Fibroblast of villous mesenchyme (primary cell): ENCODE results near the gene FGF12. TPM values are rescaled to one million over a fixed set of nuclear protein-coding genes. Genes with fewer than 3 reads are reported as not detected.

Experiments used
- DNase-seq: peaks from one replicate; pipeline ENCODE4 v3.0.0-alpha.2; 2010; ENCODE audit warnings: low read depth
- H3K4me3 ChIP-seq: 2 replicates; pipeline ENCODE4 v1.5.1; 2011; ENCODE audit warnings: low read depth, mild to moderate bottlenecking, low read length
- CTCF ChIP-seq: IDR thresholded peaks from 2 replicates; pipeline ENCODE4 v1.5.1; 2012; ENCODE audit warnings: low read depth, mild to moderate bottlenecking, low read length; ENCODE audit not compliant: insufficient read depth
- total RNA-seq: library from RNA; depleted of rRNA; stranded (reverse); fragments of >200 nt; gene quantifications from 2 replicates; pipeline ENCODE4 v1.2.3, GENCODE V29; 2012

FGF12 gene
- total RNA-seq, 1 donor, result under 0.01 TPM

DNA sequence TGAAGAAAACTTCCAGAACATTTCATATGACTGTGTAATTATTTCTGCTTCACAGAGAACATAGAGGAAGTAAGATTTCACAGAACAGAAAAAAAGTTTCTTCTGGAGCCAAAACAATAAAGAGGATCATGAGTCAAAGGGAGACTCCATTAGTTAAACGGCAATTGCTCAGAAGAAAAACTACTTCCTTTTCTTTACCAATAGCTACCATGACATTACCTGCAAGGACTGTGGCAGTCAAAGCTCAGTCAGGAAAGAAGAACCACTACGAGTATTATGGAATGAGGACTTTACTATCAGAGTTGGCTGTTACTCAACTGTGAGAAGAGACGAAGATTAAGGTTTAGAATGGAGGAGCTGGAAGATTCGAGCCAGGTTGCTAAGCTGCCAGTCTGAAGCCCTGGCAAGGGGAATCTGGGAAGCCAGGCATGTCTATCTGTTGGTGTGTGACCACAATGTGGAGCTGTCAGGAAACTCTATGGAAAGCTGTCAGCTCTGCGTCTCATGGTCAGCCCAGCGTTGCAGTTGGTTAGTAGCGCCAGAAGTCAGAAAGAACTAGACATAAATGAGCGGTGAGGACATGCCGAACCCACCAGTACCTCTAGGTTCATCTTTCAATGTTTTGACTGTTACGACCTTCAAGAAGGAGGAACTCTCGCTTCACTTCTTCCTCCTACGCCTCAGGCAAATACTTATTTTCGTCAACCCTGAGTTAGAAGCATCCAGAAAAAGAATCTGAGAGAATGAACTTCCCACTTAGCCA, 604.3 kb downstream of the FGF12 start:
- DNase-seq, result no peak
- no peak for TF ChIP-seq CTCF
- H3K4me3 ChIP-seq, result no peak overlapping the region

DNA sequence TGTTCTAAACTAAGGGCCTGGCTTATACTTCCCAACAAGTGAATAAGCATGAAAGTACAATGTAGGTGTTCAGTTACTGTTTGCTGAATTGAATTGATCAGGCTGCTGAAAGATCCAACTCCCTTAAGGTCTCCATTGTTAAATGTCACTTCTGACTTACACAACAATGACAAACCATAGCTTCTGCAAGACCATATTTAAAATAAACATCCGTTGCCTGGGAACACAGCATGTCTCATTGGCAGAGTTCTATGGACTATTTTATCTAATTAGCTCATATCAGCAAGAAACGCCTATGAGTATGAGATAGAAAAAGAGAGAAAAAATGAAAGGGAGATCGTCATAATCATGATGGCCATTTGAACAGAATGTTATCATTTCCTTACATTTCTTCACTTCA, 605.4 kb downstream of the FGF12 start:
- TF ChIP-seq CTCF, result no peak
- DNase-seq, result no peak
- H3K4me3 ChIP-seq, result no peak overlapping the region

GRCh38 chr3:192108820-192109219, 618.5 kb downstream of the FGF12 start:
- DNase-seq, result no peak
- no peak for TF ChIP-seq CTCF
- H3K4me3 ChIP-seq, result no peak overlapping the region

GRCh38 chr3:192106543-192106942, 620.8 kb downstream of the FGF12 start:
- TF ChIP-seq CTCF, result no peak
- no peak for DNase-seq
- H3K4me3 ChIP-seq, result no peak overlapping the region

DNA sequence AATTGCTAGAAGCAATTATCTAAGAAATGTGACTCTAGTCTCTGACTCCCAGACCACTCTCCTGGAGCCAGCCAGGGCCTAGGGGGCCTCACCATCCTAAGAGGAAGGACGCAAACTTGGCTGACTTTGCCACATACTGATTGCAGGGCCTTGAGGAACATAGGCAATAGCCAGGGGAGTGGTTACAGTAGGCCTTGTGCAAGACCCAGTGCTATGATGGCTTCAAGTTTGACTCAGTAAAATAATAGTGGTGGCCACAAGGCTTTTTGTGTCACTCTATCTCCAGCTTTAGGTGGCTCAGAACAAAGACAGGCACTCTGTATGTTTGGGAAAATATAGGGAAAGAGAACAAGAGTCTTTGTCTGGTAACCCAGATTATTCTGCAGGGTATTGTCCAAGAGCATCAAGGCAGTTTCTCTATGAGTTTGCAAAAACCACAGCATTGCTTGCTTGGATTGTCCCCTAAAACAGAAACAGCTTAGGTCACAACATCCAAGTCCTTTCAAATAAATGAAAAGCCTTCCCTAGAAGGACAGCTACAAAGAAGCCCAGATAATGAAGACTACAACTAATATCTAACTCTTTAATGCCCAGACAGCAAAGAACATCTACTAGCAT, 634.8 kb downstream of the FGF12 start:
- DNase-seq, result no peak
- no peak for TF ChIP-seq CTCF
- no peak overlapping the region for H3K4me3 ChIP-seq

GRCh38 chr3:192091831-192092230, 635.5 kb downstream of the FGF12 start:
- H3K4me3 ChIP-seq, result no peak overlapping the region
- DNase-seq, result no peak
- TF ChIP-seq CTCF, result no peak
